GM21360 (cell line): Measurements from ENCODE around the gene HOPX.
"Not testable (repeated sequence)": the region's sequence is repeated elsewhere in the genome, so short reads cannot be mapped to it uniquely, and the experiment has no call there.

ENCODE experiments used
- ATAC-seq: cut with Tn5 transposase; IDR thresholded peaks from one replicate; pipeline ENCODE4 v1.9.1; 2021; ENCODE audit warnings: mild to moderate bottlenecking, moderate library complexity; ENCODE audit not compliant: unreplicated experiment

The HOPX gene

DNA sequence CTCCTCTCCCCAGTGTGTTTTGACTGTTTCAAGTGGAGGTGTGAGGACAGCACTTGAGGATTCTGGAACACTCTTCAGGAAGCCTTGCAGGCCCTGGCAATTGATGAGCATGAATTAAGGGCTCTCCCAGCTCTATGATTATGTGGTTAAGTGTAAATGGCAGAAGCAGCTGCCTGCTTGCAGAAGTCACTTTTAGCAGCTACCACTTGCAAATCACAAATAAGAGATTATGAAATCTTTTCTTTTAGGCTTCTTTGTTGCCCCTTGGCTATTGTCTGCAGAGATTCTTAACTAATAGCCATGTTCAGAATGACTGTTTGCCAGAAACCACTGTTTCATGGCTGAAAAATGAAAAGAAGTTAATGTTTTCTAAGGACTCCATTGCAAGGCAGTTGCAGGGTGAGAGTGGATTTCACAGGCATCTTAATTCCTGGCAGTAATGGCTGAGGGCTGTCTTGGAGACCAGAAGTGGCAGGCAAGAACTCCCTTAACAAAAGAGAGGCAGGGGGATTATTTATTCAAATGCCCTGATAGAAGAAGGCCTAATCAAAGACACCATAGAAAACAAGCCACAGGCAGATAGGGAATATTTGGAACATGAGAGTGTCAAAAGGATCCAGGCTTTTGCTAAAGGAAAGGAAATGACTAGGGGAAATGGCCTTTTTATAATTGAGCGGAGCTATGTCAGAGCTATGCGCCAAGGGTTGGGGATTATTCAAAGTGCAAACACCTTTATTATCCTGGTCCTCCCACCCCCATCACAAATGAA lies 8.3 kb upstream of the HOPX start:
- no peak for ATAC-seq

DNA sequence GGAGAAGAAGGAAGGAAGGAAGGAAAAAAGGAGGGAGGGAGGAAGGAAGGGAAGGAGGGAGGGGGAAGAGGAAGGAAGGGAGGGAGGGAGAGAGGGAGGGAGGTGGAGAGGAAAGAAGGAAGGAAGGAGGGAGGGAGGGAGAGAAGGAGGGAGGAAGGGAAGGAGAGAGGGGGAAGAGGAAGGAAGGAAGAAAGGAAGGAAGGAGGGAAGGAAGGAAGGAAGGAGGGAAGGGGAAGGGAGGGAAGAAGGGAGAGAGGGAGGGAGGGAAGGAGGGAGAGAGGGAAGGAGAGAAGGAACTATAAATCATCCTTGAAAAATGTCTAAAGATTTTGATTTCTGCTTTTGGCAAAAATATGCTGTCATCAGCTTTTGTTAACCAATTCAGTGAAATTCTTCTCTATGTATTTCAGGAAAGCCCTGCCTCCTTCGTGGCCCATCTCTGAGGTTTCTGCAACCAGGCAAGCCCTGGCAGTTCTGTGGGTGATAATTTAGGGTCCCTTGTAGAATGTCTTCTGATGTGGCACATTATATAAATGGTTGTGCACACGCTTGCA lies 7.1 kb upstream of the HOPX start:
- no peak for ATAC-seq

DNA sequence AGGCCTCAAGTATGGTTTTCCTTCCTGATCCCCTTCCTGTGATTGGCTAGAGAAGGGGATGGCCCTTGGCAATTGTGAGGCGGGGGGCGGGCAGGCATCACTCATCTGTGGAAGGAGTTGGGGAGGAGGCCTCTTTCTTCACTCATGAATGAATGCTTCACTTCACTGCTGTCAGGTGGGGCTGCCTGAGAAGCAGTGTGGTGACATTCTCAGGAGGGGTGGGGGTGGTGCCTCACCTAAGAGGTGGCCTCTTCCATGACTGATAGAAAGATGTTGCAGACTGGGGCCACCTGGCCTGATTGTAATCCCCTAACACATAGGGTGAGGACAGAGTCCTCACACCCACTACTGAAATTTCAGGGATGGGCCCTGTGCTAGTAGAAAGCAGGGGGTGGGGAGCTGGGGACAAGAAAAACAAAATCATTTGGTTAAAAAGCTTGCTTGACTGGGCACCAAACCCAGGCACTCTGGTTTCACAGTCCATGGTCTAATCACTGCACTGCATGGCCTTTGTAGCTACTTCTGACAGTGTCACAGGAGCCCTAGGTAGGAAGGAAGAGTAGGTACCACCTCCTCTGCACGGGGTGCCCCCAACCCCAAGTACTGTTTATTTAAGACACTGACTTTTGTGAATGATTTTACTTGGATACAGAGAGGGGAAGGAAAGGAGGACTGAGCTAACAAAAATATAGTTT lies 5.6 kb upstream of the HOPX start:
- no peak for ATAC-seq

DNA sequence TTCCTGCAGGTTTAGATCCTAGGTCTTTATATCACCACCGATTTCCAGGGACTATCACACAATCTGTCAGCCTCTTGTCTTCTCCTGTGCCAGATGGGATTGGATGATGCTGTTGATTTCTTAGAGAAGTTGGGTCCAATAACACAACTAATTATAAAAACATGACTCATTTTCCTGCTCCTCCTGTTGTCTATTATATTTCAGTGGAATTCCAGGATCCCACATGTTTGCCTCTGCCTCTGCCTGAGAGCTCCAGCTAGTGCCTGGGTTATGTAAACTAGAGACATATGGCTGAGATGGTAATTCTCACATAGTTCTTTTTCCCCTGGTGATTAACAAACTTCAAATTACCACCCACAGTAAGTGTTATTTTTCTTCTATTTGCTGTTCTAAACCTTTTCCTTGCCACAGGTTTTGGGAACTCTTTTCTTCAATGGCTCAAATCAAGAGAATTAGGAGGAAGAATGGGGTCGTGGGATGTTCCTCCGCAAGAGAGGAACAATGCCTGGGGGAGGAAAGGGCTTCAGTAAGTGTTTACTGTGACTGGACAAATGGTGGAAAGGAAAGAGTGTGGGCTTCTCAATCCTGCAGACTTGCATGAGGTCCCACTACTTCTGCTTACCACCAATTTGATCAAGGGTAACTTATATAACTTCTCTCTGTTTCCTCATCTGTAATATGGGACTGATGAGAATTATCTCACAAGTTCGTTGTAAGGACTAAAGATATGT lies 3.4 kb upstream of the HOPX start:
- no peak for ATAC-seq

DNA sequence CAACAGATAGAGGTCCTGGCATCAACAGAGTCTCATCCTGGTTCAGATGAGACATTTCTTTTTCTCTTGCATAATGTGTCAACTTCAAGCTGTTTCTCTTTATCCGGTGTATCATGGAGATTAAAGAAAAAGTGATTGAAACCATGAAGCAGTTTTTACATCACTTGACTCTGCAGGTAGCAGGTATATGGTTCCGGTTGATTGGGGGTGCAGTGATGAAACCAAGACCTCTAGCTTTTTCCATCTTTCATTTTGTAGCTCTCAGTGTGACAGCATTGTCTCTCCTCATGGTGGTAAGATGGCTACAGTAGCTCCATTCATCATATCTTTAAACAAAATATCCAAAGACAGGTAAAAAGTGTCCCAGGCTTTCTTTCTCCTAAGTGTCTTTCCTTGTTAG lies 2.4 kb upstream of the HOPX start:
- ATAC-seq, result no peak

DNA sequence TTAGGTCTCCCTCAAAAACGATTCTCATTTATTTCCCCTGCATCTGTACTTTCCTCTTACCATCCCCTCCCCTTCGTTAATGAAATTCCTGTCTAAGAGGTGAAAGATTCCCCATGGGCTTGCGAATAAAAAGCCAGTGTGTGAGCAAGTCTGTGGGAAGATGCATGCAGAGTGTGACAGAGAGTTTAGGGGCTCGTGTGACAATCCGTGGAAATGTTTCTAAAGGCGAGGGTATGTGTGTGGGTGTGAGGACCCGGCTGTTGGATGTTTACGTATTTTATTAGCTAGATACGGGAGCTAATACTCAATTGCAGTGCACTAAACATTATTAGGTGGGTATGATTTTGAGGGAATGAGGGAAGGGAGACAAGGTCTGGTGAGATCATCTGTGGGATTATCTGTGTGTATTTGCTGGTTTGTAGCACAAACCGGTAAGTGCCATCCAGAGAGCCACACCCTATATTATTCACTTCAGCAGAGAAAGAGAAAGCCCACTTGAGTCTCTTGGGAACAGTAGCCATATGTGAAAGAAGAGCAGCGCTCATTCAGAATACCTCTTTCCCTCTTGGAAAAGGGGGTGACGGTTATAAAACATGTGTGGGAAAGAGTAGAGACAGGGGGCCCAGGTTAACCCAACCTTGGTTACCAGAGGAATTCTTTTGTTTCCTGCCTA lies 893 bp upstream of the HOPX start:
- ATAC-seq, result no peak

DNA sequence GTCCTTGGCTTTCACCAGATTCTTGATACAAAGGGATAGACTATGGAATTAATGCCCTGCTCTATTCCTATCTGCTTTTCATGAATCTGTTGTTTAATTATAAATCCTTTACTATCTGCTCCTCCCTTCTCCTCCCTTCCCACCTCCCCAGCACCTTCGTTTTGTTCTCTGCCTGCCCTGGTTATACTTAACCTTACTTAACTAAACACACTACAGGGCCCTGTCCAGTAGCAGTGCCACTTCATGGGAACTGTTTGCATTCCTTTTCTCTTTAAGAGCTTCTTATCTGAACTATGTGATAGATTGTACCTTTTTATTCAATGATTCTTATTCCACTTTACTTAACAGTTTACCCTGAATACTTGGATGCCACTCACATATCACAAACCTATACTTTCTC lies 830 bp downstream of the HOPX start:
- no peak for ATAC-seq

DNA sequence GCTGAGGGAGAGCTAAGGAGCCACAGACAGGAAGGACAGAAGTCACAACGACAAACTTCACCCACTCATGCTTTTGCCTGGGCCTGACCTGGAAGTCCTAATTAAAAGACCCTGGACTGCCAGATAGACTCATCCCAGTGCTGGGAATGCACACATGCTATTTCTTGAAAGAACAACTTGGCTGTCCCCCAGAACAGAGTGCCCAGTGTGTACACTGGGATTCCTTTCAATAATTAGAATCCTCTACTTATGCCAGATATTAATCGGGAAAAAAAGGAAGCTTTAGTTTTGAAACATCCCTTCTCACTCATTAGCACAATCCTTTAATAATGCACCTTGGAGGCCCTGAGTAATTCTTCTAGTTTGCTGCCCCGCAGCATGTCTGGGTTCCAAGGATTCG lies 3.4 kb downstream of the HOPX start:
- ATAC-seq, result no peak

DNA sequence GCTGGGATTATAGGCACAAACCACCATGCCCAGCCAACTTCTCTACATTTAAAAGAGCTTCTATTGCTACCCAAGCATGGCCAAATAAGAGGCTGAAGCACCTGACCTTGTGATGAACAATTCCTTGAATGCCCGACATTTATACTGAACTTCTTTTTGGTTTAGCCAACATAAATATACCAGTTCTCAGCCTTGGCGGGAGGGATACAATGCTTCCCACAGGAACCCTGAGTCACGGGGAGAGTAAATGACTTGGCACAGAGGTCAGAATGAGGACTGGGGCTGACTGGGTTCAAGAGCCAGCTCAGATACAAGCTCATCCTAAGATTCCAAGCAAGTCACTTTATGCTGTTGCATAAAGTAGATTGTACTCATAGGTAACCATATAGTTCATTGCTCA lies 6.1 kb downstream of the HOPX start:
- no peak for ATAC-seq

DNA sequence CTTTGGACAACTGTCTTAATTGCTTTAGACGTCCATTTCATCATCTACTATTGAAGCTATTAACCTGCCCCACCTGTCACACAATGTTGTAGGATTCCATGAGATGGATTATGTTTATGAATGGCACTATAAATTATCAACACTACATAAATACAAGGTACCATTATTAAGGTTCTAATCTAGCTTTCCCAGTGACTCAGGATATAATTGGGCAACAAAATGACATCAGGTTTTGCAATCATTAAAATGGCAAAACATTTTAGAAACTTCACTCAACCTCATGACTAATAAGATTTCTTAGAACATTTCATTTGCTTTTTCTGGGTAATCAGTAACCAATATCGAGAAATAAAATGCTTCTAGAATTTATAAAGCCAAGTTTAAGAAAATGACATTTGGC lies 9.2 kb downstream of the HOPX start:
- ATAC-seq, result no peak

DNA sequence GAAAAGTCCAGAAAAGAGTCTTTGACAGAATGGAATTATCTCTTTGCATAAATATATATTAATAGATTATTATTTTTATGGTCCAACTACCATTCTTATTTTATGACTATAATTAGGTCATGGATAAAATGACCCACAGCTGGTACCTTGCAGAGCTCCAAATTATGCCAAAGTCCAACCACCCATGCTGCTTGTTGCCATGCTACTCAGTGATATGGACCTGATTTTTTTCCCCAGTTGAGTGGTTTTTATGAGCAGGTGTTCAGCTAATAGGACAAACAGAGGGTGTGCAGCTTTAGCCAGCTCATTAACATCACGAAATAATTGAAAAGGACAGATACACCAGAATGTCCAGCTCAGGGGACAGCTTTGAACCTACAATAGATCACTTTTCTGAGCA lies 9.7 kb downstream of the HOPX start:
- no peak for ATAC-seq

DNA sequence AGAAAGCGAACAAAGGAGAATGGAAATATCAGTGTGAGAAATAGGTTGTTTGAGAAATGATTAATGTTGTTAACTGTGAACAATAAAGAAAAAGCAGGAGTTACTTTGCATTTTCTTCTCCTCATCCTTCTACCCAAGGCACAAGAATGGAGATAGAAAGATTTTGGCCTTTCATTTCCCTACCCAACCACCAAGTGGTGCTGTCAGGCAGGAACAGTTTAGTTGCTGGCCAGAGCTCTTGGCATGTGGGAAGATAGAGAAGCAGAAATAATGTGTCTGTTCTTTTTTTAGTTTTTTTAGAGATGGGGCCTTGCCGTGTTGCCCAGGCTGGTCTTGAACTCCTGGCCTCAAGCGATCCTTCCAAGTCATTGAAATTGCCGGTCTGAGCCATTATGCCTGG lies 12.8 kb downstream of the HOPX start:
- ATAC-seq, result no peak

DNA sequence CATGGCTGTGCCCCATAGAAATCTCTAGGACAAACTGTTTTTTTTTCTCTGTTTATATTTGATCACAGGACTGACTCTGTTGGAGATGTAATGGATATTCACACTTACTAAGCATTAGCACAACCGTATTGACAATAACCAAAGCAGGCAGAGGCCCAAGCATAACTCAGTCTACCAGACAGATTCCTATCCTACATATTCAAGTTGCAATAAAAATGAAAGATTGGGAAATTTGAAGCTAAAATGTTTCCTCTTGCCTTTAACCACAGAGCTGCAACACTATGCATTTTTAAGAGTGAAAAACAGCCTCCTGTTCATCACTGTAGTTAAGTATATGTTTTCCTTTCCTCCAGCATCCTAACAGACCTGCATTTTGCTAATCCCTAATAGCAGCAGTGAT lies 13.7 kb downstream of the HOPX start:
- ATAC-seq, result not testable (repeated sequence)

DNA sequence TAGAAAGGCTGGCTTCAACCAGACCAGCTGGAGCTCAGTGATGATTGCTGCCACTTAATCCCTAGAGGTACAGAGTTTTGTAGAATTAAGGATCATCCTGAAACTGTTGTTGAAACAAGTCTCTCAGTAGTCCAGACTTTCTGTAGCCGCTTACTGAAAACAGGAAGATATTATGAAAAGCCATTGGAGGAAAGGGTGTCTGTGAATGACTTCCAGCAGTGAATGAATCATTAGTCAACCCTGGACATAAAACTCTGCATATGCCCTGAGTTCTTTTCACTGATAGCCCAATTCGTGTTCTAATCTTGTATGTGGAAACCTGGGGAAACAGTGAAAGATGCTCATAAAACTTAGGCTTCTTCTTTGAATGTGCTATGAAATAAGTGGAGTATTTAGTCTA lies 14.8 kb downstream of the HOPX start:
- no peak for ATAC-seq

DNA sequence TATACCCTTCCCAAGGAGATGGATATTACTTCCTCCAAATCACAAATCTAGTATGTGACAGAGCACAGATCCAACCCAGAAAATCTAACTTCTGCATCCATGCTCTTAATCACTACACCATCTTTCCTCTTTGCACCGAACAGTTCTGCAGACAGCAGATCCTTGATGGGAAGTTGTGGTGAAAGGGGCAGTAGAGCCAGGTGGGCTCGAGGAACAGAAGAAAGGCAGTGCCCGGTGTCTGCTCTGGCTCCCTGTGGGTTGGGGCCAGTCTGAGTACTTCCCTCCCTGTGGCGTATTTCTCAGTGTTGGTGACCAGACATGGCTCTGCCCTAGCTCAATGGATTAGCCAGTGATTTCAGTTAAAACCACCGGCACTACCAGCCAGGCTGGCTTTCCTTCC lies 15.3 kb downstream of the HOPX start:
- no peak for ATAC-seq

DNA sequence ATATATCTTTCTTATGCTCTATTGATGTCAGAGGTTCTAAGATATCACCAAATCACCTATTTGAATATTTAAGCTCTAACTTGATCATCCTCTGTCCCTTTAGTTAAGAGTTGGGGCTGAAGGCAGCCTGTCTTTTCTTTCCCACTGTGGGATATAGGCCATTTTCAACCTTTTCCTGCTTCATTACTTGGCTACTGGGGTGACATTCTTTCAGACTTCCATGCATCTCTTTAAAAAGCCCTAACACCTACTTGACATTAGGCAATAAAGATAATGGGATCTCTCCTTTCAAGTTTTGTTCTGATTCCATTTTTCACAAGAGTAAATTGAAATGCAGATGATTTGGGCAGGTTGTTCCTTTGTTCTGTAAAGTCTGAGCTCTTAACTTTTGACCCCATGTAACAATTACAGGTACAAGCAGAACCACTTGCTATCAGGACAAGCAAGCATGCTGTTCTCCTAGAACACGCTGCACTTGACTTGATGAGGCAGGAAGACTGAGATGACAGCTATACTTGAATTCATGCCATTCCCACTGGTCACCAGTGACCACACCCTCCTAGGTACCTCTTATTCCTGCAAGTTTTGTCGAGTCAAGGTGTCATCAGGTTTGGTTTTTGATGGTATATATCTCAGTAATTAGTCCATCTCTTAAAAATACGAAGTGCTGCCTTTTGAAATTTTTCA lies 18.2 kb downstream of the HOPX start:
- no peak for ATAC-seq

DNA sequence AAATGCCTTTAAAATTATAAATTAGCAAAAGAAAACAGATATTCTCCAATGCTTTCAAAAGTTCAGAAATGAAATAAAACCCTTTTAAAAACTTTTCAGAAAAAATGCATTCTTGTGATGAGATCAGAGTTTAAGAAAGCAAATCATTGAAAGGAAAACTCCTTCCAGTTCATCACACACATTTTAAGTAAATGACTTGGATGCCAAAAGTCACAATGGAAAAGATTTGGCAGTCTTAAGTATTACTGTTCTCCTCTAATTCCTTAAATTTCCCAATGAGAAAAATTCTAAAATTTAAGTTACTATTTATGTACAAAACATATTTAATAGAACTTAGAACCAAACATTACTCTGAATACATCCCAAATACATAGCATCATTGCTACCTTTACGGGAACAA lies 21.1 kb downstream of the HOPX start:
- no peak for ATAC-seq

DNA sequence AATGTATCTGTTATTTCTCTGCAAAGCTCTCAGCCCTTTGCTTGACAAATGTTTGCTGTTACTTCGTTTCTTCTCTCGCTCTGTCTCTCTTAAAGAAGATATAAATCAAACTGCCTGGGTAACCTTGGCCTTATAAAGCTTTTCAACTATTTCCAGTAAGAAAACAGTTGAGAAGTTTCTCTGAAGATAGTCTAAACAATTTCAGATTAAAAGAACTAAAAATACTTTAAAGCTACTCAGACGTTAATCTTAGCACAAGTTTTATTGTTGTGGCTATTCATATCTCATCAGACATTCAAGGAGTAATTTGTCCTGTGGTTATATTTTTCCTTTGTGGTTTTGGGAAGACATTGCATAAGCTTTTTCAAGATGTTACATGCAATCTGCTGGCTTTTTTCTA lies 22.6 kb downstream of the HOPX start:
- no peak for ATAC-seq

DNA sequence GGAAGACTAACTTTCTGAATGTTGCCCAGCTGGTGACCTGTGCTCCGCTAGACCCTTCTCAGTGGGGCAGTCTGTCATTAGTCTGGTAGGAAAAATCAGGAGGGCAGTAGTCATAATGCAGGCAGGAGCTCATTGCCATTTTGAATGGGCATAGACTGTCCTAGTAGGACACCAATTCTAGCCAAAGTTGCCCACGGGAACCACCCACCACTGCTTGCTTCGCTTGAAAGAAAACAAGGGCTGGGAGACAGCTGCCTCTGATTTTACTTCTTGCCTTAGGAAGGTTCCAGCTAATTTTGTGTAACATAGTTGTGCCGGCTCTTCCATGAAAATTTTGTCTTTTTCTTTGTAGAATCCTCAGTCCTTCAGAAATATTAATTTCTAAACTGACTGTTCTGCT lies 23.3 kb downstream of the HOPX start:
- ATAC-seq, result no peak

DNA sequence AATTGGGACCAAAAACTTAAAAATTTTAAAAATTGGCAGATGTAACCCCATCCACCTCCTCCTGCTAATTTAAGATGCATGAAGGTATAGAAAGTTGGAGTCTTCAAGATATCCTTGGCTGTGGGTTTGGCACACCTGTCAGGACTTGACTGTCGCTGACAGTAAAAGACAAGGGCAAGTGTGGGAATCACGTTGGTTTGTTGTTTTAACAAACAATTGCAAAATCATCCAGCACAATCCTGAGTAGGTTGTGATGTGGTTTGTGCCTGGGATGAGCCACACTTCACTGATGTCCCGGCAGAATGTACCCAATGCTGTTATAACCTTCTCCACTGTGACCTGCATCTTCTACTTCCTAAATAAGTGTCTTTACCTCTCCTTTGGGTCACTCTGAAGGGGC lies 24.0 kb downstream of the HOPX start:
- ATAC-seq, result no peak

DNA sequence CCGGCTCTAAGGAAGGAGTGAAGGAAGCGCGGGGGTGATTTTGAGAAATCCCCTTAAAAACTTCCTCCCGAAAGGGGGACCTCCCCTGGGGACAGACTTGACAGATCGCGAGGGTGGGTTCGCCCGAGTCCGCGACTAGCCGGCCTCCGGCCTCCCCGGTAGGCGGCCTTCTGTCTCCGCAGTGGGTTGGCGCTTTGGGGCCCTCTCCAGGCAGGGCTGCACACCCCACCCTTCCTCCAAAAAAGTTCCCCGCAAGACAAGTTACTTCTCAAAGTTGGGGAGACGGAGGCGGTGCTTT lies 24.8 kb downstream of the HOPX start:
- no peak for ATAC-seq
